Lower lobe of right lung (tissue), 2 donors: ENCODE results near the gene MAN2A2. TPM values are rescaled to one million over a fixed set of nuclear protein-coding genes. Genes with fewer than 3 reads are reported as not detected.
A peak's percentile ranks its signal among the peaks of the same experiment; 100 is the strongest.

Source experiments
- ATAC-seq, 2 donors: fragments of 200-7000 bp; cut with Tn5 transposase; one replicate each; pipeline ENCODE4 v1.9.1; 2020 to 2022; ENCODE audit warnings: mild to moderate bottlenecking in 2 of 2, moderate library complexity in 2 of 2
- DNase-seq: peaks from one replicate; pipeline ENCODE4 v3.0.0-alpha.2; 2020
- H3K27ac ChIP-seq: fragments of 200-600 bp; one replicate; pipeline ENCODE4 v1.8.0; 2022
- H3K27me3 ChIP-seq: fragments of 200-600 bp; one replicate; pipeline ENCODE4 v1.8.0; 2022; ENCODE audit warnings: low read depth
- H3K36me3 ChIP-seq: fragments of 200-600 bp; one replicate; pipeline ENCODE4 v1.8.0; 2022; ENCODE audit warnings: mild to moderate bottlenecking
- H3K4me1 ChIP-seq: fragments of 200-600 bp; one replicate; pipeline ENCODE4 v1.8.0; 2022
- H3K4me3 ChIP-seq: fragments of 200-600 bp; one replicate; pipeline ENCODE4 v1.8.0; 2022; ENCODE audit warnings: mild to moderate bottlenecking
- H3K9me3 ChIP-seq: fragments of 200-600 bp; one replicate; pipeline ENCODE4 v1.8.0; 2022
- intact Hi-C: fragments of 100-400 bp; cut with DNase I; formaldehyde crosslinking; loops from one replicate; pipeline ENCODE4 v1.11.0; 2022
- total RNA-seq: library from RNA; stranded (reverse); fragmentation: NEBNext Ultra II Directional; extraction: Animal tissue kit (Norgen Biotek cat#: 25700); gene quantifications from one replicate; pipeline ENCODE4 v1.2.1, GENCODE V29; 2021
- TF ChIP-seq, protein P1 (sequence below): fragments of 200-600 bp; IDR thresholded peaks from one replicate; pipeline ENCODE4 v1.8.0; 2022; ENCODE audit warnings: antibody characterized with exemption, mild to moderate bottlenecking
- donor health status: DM: no; HTN: yes; CAD: no; lungs with severe emphysema.

MAN2A2 gene
- total RNA-seq, 1 donor from 2014 or later = 96.9 TPM

GRCh38 chr15:90882781-90883525, 20.1 kb upstream of the MAN2A2 start:
- Histone ChIP-seq H3K9me3 (no peaks in the 10 kb centered on the region), H3K4me1 (peaks cover 38% of the 10 kb centered on the region), H3K36me3 (peaks cover 63% of the 10 kb centered on the region), H3K4me3 (no peak overlapping the region), H3K27me3 (no peaks in the 10 kb centered on the region), H3K27ac (peak overlapping the region; percentile 97)
- intact Hi-C loops = no loop called here
- ATAC-seq (no peak), DNase-seq (no peak)
- TF ChIP-seq, protein P1, sequence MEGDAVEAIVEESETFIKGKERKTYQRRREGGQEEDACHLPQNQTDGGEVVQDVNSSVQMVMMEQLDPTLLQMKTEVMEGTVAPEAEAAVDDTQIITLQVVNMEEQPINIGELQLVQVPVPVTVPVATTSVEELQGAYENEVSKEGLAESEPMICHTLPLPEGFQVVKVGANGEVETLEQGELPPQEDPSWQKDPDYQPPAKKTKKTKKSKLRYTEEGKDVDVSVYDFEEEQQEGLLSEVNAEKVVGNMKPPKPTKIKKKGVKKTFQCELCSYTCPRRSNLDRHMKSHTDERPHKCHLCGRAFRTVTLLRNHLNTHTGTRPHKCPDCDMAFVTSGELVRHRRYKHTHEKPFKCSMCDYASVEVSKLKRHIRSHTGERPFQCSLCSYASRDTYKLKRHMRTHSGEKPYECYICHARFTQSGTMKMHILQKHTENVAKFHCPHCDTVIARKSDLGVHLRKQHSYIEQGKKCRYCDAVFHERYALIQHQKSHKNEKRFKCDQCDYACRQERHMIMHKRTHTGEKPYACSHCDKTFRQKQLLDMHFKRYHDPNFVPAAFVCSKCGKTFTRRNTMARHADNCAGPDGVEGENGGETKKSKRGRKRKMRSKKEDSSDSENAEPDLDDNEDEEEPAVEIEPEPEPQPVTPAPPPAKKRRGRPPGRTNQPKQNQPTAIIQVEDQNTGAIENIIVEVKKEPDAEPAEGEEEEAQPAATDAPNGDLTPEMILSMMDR = no peak

- no peaks in the 10 kb centered on the region for H3K27me3 ChIP-seq
- H3K36me3 ChIP-seq = peaks cover 59% of the 10 kb centered on the region
- TF ChIP-seq, protein P1 = no peak
- intact Hi-C loops = no loop called here
- ATAC-seq (no peak), DNase-seq (no peak)
- peak overlapping the region; percentile 97 for H3K27ac ChIP-seq
- H3K4me1 ChIP-seq = peaks cover 38% of the 10 kb centered on the region
- no peaks in the 10 kb centered on the region for H3K9me3 ChIP-seq
- peak overlapping the region; percentile 77 for H3K4me3 ChIP-seq
These were observed 19.6 kb upstream of the MAN2A2 start for GRCh38 chr15:90883526-90883975.

GRCh38 chr15:90883976-90884718, 19.0 kb upstream of the MAN2A2 start, which contains the start of gene FES:
FES (plus strand) TSS chr15:90884504; CDS start chr15:90885046, 542 bp downstream.
- peak; percentile 89 for DNase-seq
- TF ChIP-seq, protein P1 = no peak

DNA sequence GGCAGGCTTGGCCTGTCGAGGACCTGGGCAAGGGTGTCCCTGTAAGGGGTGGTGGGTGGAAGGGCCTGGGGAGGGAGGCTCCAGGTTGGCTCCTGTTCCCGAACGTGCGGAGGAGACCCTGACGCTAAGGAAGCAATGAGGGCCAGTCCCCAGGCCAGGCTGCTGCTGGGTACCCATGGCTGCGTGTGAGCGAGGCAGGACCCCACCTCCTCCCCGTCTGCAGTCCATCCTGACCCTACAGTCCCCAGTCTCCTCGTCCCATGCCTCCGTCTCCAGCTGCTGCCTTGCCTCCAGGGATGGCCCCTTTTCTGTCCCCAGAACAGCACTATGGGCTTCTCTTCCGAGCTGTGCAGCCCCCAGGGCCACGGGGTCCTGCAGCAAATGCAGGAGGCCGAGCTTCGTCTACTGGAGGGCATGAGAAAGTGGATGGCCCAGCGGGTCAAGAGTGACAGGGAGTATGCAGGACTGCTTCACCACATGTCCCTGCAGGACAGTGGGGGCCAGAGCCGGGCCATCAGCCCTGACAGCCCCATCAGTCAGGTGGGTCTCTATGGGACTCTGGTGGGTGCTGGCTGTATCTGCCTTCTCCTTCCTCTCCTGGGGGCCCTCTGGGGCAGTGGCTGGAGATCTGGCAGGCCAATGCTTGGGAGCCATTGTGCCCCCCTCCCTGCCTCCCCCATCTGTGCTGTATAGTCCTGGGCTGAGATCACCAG, 18.2 kb upstream of the MAN2A2 start:
- DNase-seq = peak; percentile 50
- no peaks in the 10 kb centered on the region for H3K9me3 ChIP-seq
- H3K4me3 ChIP-seq = peak overlapping the region; percentile 77
- intact Hi-C loops = loop anchor here (5.0 kb wide), 1 partner anchor 238 kb away; no protein-coding TSS in a partner anchor
- H3K4me1 ChIP-seq = peaks cover 38% of the 10 kb centered on the region
- no peaks in the 10 kb centered on the region for H3K27me3 ChIP-seq
- H3K36me3 ChIP-seq = peaks cover 58% of the 10 kb centered on the region
- peak; percentile 3 to 6 for ATAC-seq
- TF ChIP-seq, protein P1 = no peak
- H3K27ac ChIP-seq = peak overlapping the region; percentile 97

More at GRCh38 chr15:90883976-90884718, 19.0 kb upstream of the MAN2A2 start, which contains the start of gene FES:
- Histone ChIP-seq H3K27ac (peak within 1 kb of the TSS; percentile 97), H3K9me3 (no peaks in the 10 kb centered on the region), H3K27me3 (no peaks in the 10 kb centered on the region), H3K4me3 (peak within 1 kb of the TSS; percentile 77), H3K36me3 (peaks cover 58% of the 10 kb centered on the region), H3K4me1 (peaks cover 38% of the 10 kb centered on the region)
- intact Hi-C loops = no loop called here
- ATAC-seq = peak; percentile 77 to 86
